Smooth muscle cell (in vitro differentiated cells): ENCODE data around the gene KAT2B. TPM values are rescaled to one million over a fixed set of nuclear protein-coding genes. Genes with fewer than 3 reads are reported as not detected.

ENCODE experiments used
- DNase-seq: peaks from one replicate; lab custom pipeline; 2025; ENCODE audit not compliant: unreplicated experiment; lab: John Stamatoyannopoulos, UW
- H2AFZ ChIP-seq: fragments of 200-600 bp; sonication (generic); 2 replicates; pipeline ENCODE4 v1.6.0; 2016; ENCODE audit warnings: antibody characterized with exemption, low read depth, mild to moderate bottlenecking
- H3F3A ChIP-seq: fragments of 200-600 bp; sonication (generic); 2 replicates; pipeline ENCODE4 v1.6.0; 2017; ENCODE audit warnings: antibody characterized with exemption, low read depth
- H3K27ac ChIP-seq: fragments of 200-600 bp; sonication (generic); 2 replicates; pipeline ENCODE4 v1.5.1; 2016; ENCODE audit warnings: low read depth, mild to moderate bottlenecking
- H3K27me3 ChIP-seq: fragments of 200-600 bp; sonication (generic); 2 replicates; pipeline ENCODE4 v1.6.1; 2016; ENCODE audit warnings: low read depth, mild to moderate bottlenecking
- H3K36me3 ChIP-seq: fragments of 200-600 bp; sonication (generic); 2 replicates; pipeline ENCODE4 v1.5.1; 2016; ENCODE audit warnings: low read depth
- H3K4me1 ChIP-seq: fragments of 200-600 bp; sonication (generic); 2 replicates; pipeline ENCODE4 v1.5.1; 2016; ENCODE audit warnings: low read depth
- H3K4me2 ChIP-seq: fragments of 200-600 bp; sonication (generic); 2 replicates; pipeline ENCODE4 v1.6.0; 2016; ENCODE audit warnings: mild to moderate bottlenecking
- H3K4me3 ChIP-seq: fragments of 200-600 bp; sonication (generic); 2 replicates; pipeline ENCODE4 v1.5.1; 2016; ENCODE audit warnings: mild to moderate bottlenecking
- H3K79me2 ChIP-seq: fragments of 200-600 bp; sonication (generic); 2 replicates; pipeline ENCODE4 v1.6.0; 2016; ENCODE audit warnings: low read depth, mild to moderate bottlenecking
- H3K9ac ChIP-seq: fragments of 200-600 bp; sonication (generic); 2 replicates; pipeline ENCODE4 v1.6.0; 2016; ENCODE audit warnings: low read depth
- H3K9me3 ChIP-seq: fragments of 200-600 bp; sonication (generic); replicated peaks from 2 replicates; pipeline ENCODE4 v1.5.1; 2016; ENCODE audit warnings: low read depth
- H4K20me1 ChIP-seq: fragments of 200-600 bp; sonication (generic); 2 replicates; pipeline ENCODE4 v1.6.0; 2016; ENCODE audit warnings: low read depth
- WGBS: methylation state at CpG from one replicate; pipeline ENCODE4 v1.1.7; 2016; ENCODE audit warnings: low lambda C conversion rate; 5-methylcytosine and 5-hydroxymethylcytosine counted together
- polyA plus RNA-seq: library from polyadenylated mRNA; unstranded; fragments of >200 nt; fragmentation: Nextera tagmentation; extraction: Ambion mirVana; gene quantifications from 2 replicates; pipeline ENCODE4 v1.2.1, GENCODE V29; 2016
- total RNA-seq: library from RNA; depleted of rRNA; stranded (reverse); fragments of >200 nt; gene quantifications from 2 replicates; pipeline ENCODE4 v1.2.3, GENCODE V29; 2014
- TF ChIP-seq, protein P1 (sequence below): fragments of 200-600 bp; sonication (generic); IDR thresholded peaks from 2 replicates; pipeline ENCODE4 v1.5.1; 2017; ENCODE audit warnings: borderline replicate concordance, mild to moderate bottlenecking, antibody characterized with exemption; ENCODE audit not compliant: insufficient read depth, poor library complexity, severe bottlenecking

The KAT2B gene
- total and polyA plus RNA-seq, 2 experiments from 2014 or later, result 1.1 to 6.5 TPM

DNA sequence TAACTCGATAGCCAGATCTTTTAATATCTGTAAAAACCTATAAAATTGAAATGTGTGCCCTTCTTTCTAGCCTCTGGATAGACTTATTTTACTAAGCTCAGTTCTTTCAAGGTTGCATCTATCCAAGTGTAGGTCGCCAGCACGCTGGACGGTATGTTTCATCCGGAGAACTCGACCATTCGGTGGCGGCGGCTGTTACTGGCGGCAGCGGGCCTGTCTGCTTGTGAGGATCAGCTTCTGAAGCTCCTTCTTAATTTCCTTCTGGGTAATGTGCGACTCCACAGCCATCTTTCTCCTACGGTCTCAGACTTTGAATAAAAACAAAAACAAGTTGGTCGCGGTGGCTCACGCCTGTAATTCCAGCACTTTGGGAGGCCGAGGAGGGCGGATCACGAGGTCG lies 32.3 kb upstream of the KAT2B start:
- no peaks in the 10 kb centered on the region for H3K36me3 ChIP-seq
- H3K27ac ChIP-seq, result no peak overlapping the region
- H3F3A ChIP-seq, result no peaks in the 10 kb centered on the region
- no peak for DNase-seq
- no peaks in the 10 kb centered on the region for H3K9me3 ChIP-seq
- H3K4me1 ChIP-seq, result no peaks in the 10 kb centered on the region
- no peak overlapping the region for H3K4me3 ChIP-seq
- H3K9ac ChIP-seq, result no peak overlapping the region
- 98% methylated on average over 20 of the region's 20 CpGs for WGBS
- H3K27me3 ChIP-seq, result no peaks in the 10 kb centered on the region
- H2AFZ ChIP-seq, result no peak overlapping the region
- no peaks in the 10 kb centered on the region for H3K79me2 ChIP-seq
- TF ChIP-seq, protein P1, sequence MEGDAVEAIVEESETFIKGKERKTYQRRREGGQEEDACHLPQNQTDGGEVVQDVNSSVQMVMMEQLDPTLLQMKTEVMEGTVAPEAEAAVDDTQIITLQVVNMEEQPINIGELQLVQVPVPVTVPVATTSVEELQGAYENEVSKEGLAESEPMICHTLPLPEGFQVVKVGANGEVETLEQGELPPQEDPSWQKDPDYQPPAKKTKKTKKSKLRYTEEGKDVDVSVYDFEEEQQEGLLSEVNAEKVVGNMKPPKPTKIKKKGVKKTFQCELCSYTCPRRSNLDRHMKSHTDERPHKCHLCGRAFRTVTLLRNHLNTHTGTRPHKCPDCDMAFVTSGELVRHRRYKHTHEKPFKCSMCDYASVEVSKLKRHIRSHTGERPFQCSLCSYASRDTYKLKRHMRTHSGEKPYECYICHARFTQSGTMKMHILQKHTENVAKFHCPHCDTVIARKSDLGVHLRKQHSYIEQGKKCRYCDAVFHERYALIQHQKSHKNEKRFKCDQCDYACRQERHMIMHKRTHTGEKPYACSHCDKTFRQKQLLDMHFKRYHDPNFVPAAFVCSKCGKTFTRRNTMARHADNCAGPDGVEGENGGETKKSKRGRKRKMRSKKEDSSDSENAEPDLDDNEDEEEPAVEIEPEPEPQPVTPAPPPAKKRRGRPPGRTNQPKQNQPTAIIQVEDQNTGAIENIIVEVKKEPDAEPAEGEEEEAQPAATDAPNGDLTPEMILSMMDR, result no peak
- no peak overlapping the region for H3K4me2 ChIP-seq
- no peaks in the 10 kb centered on the region for H4K20me1 ChIP-seq

- Histone ChIP-seq H3K9ac (no peak overlapping the region), H3K9me3 (no peaks in the 10 kb centered on the region), H3K4me2 (no peak overlapping the region), H3K79me2 (no peaks in the 10 kb centered on the region), H4K20me1 (no peaks in the 10 kb centered on the region), H3K27ac (no peak overlapping the region), H3F3A (no peaks in the 10 kb centered on the region), H3K27me3 (no peaks in the 10 kb centered on the region), H3K4me1 (no peaks in the 10 kb centered on the region), H3K4me3 (no peak overlapping the region), H2AFZ (no peak overlapping the region), H3K36me3 (no peaks in the 10 kb centered on the region)
- WGBS, result 85% methylated on average over 2 of the region's 2 CpGs
- TF ChIP-seq, protein P1, result no peak
- DNase-seq, result no peak
These were observed 31.6 kb upstream of the KAT2B start for GRCh38 chr3:20008646-20009045.

GRCh38 chr3:20012164-20012563 lies 28.1 kb upstream of the KAT2B start, which contains the start of gene PP2D1:
Gene PP2D1 (minus strand): TSS chr3:20012264. CDS start chr3:20012072, 192 bp downstream.
- Histone ChIP-seq H3K4me1 (no peaks in the 10 kb centered on the region), H3K4me3 (no peak within 1 kb of the TSS), H3K27ac (no peak within 1 kb of the TSS), H4K20me1 (no peaks in the 10 kb centered on the region), H3K9ac (no peak within 1 kb of the TSS), H3K9me3 (no peaks in the 10 kb centered on the region), H3K27me3 (no peaks in the 10 kb centered on the region), H3K36me3 (no peaks in the 10 kb centered on the region), H3K79me2 (no peaks in the 10 kb centered on the region), H3K4me2 (no peak within 1 kb of the TSS), H2AFZ (no peak within 1 kb of the TSS), H3F3A (no peaks in the 10 kb centered on the region)
- WGBS, result 93% methylated on average over 4 of the region's 4 CpGs
- TF ChIP-seq, protein P1, result no peak
- DNase-seq, result no peak

GRCh38 chr3:20013396-20013795 lies 26.9 kb upstream of the KAT2B start:
- no peak for DNase-seq
- H3K4me1 ChIP-seq, result no peaks in the 10 kb centered on the region
- 87% methylated on average over 1 of the region's 1 CpG for WGBS

More at GRCh38 chr3:20013396-20013795, 26.9 kb upstream of the KAT2B start:
- Histone ChIP-seq H3K9ac (no peak overlapping the region), H3K36me3 (no peaks in the 10 kb centered on the region), H3K4me3 (no peak overlapping the region), H3F3A (no peaks in the 10 kb centered on the region), H3K27ac (no peak overlapping the region), H3K9me3 (no peaks in the 10 kb centered on the region), H4K20me1 (no peaks in the 10 kb centered on the region), H3K4me2 (no peak overlapping the region), H3K79me2 (no peaks in the 10 kb centered on the region), H3K27me3 (no peaks in the 10 kb centered on the region), H2AFZ (no peak overlapping the region)
- TF ChIP-seq, protein P1, result no peak
